Globus pallidus (tissue), 1 donor: Measurements from ENCODE around the gene RGR.

Experiments
- DNase-seq: peaks from one replicate; pipeline ENCODE4 v3.0.0-alpha.2; 2015; ENCODE audit warnings: low spot score

The RGR gene, protein sequence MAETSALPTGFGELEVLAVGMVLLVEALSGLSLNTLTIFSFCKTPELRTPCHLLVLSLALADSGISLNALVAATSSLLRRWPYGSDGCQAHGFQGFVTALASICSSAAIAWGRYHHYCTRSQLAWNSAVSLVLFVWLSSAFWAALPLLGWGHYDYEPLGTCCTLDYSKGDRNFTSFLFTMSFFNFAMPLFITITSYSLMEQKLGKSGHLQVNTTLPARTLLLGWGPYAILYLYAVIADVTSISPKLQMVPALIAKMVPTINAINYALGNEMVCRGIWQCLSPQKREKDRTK

GRCh38 chr10:84244651-84245270 lies at the start of gene RGR:
Gene RGR, plus strand, starts transcription at chr10:84245053. Its CDS starts 38 bp downstream, at chr10:84245091.
- peak; percentile 99 for DNase-seq

DNA sequence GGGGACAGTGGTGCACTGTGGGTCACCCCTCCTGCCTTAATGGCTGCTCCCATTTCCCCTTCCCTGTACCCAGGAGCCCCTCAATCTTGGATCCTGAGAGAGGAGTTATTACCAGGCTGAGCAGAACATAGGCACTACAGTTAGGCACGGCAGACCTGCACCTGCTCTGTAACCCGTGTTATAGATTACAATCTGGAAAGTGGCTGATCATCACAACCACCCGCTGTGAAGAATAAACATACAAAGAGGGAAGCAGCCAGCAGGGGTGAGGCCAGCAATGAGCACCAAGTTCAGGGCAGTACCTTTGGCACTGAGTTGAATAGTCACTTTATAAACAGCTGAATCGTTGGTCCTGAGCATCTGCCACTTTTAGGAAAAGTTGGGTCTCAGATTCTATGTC lies 48.8 kb upstream of the RGR start:
- no peak for DNase-seq

DNA sequence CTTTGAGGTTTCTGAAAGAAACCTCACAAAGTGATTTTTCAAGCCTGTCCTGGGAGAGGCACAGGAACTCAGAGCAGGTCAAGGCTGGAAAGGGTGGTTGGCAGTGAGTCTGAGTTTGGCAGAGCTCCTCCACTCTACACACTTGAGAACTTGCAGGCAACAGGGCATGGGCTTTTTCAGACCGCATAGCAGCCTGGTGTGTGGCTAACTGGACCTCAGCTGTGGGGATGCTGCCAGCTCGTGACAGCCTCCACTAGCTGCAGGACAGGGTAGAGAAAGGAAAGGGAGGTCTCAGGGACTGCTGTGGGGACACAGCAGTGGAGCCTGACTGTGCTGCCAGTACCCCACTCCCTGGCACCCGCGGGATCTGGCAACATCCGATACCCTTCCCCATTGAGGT lies 47.9 kb upstream of the RGR start:
- no peak for DNase-seq

- no peak for DNase-seq
Observed at GRCh38 chr10:84197643-84198042, 47.2 kb upstream of the RGR start.

DNA sequence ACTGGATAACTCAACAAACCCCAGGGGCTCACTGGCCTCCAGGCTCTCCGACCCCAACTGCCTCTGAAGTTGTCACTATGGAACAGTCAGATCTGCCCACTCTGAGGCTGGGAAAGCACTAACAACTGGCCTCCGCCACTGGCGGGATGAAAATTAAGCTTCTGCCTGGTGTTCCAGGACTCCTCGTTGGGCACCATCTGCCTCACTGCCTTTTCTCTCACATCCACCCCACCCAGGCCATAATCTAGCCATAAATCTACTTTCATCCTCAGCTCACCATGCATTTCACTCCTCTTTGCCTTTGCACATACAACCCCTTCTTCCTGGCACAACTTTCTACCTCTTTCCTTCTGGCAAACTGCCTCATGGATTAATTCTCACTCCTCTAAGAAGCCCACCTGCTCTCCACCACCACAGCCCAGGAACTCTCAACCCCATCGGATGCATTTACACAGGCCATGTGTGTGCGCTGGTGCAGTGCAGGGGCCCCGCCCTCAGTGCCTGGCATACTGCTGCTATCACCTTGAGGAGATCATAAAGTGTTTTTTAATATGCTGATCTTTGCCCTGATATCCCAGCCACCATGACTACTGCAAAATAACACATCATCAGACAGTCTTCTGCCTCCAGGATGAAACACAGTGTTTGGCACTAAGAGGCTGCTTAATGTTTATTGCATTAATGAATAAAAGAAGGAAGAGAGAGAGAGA lies 46.5 kb upstream of the RGR start:
- no peak for DNase-seq

- DNase-seq = no peak
Observed at GRCh38 chr10:84200537-84201243, 44.2 kb upstream of the RGR start.

DNA sequence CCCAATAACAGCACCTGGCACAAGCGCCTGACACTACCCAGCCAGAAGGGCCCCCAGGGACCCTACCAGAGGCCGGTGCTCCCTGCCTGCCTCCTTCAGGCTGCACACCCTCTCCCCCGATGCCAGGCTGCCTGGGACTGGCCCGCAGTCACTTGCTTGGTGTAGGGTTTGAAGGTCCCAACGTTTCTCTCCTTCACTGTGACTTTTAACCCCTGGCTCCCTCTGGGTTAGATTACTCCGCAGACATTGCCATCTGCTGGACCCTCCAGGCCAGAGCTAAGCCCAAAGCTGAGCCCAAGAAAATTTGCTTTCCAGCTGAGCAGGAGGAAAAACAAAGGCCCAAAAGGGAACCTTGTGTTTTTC lies 43.6 kb upstream of the RGR start:
- DNase-seq = no peak

- no peak for DNase-seq
Observed at GRCh38 chr10:84201682-84202081, 43.2 kb upstream of the RGR start.

DNA sequence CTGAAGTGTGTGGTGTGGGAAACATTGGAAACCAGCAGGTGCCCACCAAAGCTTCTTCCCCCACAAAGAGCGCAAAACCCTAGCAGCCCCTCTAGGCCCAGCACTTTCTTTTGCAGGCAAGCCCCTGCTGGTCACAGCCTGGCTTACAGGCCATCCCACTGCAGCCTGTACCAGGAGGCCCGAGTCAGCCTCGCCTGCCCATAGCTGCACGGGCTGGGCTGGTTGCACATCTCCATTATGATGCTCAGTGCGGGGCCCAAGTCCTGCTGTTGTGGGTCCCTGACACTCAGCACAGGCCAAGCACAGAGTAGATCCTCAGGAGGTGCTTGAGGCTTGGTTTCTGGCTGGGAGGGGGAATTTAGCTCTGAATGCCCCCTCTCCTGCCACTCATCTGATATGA lies 42.5 kb upstream of the RGR start:
- no peak for DNase-seq

DNA sequence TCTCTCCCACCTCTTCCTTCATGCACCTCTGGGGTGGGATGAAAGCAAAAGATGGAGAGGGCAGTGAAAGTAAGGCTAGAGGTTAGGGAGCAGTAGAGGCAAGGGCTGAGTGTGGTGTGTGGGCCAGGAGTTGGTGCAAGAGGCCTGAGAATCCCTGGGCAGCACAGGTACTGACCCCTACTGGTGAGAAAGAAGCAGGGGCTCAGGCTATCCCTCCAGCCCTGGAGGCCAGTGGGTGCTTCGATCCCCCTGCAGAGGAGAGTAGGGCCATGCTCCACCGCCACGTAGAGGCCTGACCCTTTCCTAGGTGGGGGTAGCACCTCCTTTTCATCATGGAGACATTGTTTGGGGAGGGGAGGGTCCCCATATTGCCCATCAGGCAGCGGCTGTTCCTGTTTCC lies 40.7 kb upstream of the RGR start:
- DNase-seq = no peak

DNA sequence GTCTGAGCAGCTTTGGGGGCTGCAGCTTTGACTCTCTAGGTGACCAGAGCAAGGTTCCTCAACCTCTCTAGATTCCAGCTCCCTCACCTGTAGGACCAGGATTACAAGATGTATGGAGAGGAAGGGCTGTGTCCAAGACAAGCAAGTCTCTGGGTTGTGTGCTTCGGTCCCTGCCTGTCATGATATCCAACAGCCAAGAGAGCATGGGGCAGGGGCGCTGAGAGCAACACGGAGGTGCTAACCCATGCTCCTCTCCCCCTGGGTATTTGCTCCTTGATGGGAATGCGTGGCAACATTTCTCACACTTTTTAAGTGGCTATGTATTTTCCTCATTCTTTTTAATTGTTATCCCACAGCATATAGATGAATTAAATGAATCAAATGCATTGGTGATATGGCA lies 40.2 kb upstream of the RGR start:
- no peak for DNase-seq

DNA sequence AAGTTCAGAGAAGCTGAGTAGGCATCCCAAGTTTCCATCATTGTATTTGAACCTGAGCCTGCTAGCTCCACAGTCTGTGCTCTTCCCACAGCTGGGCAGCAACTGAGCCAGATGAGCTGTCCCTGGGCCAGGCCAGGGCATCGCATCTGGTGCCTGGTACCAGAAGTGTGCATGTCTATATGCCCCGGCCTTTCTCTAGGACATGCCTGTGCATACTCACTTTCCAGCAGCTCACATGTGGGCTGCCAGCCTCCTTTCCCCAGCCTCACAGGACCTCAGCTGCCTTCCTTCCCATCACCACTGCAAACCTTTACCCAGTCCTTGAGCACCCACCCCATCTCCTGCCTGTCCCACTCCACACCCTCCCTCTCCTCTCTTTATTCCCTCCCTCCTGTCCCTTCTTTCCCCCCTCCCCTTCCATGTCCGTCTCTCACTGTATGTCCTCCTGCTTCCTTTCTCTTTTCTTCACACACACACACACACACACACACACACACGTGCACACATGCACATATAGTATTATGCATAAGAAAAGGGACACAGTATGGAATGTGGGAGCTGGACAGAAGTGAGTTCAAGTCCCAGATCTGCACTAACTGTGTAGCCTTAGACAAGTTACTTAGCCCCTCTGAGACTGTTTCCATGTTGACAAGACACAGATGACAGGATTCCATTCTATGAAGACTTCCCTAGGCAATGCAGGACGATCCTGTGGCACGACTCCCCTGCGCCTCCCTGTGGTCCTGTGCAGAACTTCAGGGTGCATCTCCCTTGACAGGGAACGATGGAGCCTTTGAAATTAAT lies 39.6 kb upstream of the RGR start:
- peak; percentile 60 for DNase-seq

DNA sequence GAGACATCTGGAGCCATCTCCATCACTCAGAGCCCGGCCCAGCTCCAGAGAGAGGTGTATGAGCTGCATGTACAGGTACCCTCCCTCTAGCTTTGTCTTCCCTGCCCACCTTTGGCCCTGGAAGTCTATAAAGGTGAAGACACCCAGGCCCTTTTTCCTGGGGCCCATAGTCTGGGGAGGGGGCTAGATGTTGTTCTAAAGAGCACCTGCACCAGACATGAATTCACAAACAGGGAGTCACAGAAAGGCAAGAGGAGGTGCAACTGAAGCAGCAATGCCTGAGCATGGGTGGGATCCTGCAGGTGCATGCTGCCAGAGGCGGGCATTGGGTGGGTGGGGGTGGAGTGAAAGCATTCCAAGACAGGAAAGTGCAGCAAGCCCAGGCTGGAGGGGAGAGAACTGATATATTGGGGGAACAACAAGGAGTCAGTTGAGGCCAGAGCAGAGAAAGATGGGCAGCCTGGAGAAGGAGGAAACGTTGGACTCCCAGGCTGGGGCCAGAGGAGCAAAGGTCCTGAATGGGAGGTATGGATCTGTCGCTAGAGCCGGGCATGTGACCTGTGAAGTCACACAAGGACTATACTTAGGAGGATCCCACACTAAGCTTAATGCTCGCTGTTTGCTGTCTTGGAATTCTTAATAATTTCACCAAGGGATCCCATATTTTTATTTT lies 38.9 kb upstream of the RGR start:
- DNase-seq = no peak

DNA sequence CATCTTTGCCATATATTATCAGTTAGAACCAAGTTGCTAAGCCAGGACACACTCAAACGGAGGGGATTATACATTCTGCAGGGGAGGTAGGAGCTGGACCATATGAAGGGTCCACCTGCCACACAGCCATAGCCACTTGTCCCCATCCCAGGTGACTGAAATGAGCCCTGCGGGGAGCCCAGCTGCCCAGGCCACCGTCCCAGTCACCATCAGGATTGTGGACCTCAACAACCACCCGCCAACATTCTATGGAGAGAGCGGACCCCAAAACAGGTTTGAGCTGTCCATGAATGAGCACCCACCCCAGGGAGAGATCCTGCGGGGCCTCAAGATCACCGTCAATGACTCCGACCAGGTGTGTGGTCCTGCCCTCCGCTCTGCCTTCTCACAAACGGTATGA lies 36.8 kb upstream of the RGR start:
- DNase-seq = no peak

DNA sequence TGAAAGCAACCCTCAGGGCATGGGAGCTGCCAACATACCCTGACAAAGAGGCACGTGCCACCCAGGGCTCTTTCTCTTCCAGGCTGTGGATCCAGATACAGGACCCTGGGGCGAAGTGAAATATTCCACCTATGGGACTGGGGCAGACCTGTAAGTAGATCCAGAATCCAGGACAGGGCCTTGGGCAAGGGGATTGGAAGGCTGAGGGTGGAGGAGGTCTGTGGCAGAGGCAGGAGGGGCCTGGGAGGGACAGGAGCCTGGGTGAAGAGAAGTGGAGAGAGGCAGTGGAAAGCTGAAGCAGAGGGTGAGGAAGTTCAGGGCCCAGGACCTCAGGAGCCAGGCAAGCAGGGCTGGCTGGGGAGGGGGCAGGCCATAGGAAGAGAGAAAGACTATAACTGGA lies 33.3 kb upstream of the RGR start:
- no peak for DNase-seq

GRCh38 chr10:84212014-84212413 lies 32.8 kb upstream of the RGR start:
- DNase-seq = no peak

DNA sequence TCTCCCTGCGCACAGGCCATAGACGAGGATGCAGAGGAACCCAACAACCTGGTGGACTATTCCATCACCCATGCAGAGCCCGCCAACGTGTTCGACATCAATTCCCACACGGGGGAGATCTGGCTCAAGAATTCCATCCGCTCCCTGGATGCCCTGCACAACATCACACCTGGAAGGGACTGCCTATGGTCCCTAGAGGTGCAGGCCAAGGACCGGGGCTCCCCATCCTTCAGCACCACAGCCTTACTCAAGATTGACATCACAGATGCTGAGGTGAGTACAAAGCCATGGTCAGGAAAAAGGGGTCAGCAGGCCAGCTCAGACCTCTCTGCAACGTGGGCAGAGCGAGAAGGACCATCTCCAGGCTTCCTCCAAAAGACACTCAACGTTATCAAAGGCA lies 31.8 kb upstream of the RGR start:
- DNase-seq = no peak

- DNase-seq = no peak
Observed at GRCh38 chr10:84214046-84214572, 30.7 kb upstream of the RGR start.

DNA sequence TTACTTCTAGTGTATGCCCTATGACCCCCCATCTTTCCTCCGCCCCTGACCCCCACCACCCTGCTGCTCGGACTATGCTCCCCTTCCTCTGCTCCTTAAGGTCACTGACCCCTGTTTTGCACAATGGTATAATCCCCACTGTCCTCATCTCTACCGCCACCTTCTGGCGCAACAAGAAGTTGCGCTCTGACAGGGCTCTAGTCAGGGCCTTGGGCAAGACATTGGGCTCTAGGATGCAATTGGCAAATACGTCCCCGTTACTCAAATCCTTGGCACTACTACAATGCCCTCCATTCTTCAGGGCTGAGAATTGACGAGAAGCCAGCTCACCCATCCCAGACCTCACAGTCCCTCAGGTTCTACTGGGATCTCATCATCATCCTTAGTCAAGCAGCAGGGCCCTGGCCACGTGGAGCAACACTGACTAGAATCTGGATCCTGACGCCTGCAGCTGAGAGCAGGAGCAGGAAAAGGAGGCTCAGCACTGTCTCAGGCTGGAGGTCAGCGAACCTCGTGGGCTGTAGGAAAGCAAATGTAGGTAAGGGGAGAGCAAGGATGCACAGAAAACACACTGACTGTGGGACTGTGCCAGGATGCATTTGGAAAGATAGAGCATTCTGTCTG lies 30.1 kb upstream of the RGR start:
- no peak for DNase-seq

- no peak for DNase-seq
Observed at GRCh38 chr10:84216834-84217233, 28.0 kb upstream of the RGR start.

GRCh38 chr10:84217746-84218145 lies 27.1 kb upstream of the RGR start:
- no peak for DNase-seq
